Choroid plexus epithelial cell (primary cell): ENCODE data around the gene CX3CL1.

Experiments
- DNase-seq: peaks from one replicate; pipeline ENCODE4 v3.0.0-alpha.2; 2010; ENCODE audit warnings: low read depth
- H3K4me3 ChIP-seq: 2 replicates; pipeline ENCODE4 v1.5.1; 2011; ENCODE audit warnings: low read depth, mild to moderate bottlenecking, control low read depth, low read length, moderate library complexity
- TF ChIP-seq, protein P1 (sequence below): conservative IDR thresholded peaks from 2 replicates; pipeline ENCODE4 v1.5.1; 2011; ENCODE audit warnings: low read depth, mild to moderate bottlenecking, control low read depth, inconsistent platforms, low read length, moderate library complexity

Gene CX3CL1

DNA sequence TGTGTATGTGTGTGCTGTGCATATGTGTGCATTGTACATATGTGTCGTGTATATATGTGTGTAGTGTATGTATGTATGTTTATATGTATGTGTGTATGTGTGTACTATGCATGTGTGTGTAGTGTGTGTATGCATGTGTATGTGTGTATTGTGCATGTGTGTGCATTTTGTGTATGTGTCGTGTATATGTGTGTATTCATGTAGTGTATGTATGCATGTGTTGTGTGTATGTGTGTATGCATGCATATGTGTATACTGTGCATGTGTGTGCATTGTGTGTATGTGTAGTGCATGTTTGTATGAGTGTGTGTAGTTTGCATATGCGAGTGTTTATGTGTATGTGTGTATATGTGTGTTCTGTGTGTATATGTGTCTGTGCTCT lies 16.8 kb downstream of the CX3CL1 start:
- no peak for DNase-seq
- H3K4me3 ChIP-seq = no peak overlapping the region
- TF ChIP-seq, protein P1, sequence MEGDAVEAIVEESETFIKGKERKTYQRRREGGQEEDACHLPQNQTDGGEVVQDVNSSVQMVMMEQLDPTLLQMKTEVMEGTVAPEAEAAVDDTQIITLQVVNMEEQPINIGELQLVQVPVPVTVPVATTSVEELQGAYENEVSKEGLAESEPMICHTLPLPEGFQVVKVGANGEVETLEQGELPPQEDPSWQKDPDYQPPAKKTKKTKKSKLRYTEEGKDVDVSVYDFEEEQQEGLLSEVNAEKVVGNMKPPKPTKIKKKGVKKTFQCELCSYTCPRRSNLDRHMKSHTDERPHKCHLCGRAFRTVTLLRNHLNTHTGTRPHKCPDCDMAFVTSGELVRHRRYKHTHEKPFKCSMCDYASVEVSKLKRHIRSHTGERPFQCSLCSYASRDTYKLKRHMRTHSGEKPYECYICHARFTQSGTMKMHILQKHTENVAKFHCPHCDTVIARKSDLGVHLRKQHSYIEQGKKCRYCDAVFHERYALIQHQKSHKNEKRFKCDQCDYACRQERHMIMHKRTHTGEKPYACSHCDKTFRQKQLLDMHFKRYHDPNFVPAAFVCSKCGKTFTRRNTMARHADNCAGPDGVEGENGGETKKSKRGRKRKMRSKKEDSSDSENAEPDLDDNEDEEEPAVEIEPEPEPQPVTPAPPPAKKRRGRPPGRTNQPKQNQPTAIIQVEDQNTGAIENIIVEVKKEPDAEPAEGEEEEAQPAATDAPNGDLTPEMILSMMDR = no peak

DNA sequence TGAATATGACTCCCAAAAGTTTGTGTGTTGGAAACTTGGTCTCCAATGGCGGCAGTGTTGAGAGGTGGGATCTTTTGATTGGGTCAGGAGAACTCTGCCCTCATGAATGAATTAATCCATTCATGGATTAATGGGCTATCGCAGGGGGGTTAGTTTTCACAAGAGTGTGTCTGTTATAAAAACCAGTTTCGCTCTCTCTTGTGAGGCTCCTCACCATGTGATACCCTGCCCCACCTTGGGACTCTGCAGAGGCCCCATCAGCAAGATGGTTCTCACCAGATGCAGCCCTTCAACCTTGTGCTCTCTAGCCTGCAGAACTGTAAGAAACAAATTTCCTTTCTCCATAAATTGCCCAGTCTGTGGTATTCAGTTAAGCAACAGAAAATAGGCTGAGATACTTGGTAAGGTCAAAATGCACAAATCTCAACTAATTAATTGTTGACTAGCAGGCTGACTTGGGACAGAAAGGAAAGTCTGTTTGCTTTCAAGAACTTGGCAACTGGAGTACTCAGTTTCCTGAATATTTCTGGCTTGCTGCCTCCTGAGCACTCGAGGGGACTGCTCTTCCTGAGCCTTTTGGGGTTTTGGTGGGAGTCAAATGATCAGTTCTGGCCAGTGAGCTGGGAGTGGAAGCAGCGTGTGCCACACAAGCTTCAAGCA lies 18.5 kb downstream of the CX3CL1 start:
- TF ChIP-seq, protein P1 = no peak
- DNase-seq = no peak
- H3K4me3 ChIP-seq = no peak overlapping the region

DNA sequence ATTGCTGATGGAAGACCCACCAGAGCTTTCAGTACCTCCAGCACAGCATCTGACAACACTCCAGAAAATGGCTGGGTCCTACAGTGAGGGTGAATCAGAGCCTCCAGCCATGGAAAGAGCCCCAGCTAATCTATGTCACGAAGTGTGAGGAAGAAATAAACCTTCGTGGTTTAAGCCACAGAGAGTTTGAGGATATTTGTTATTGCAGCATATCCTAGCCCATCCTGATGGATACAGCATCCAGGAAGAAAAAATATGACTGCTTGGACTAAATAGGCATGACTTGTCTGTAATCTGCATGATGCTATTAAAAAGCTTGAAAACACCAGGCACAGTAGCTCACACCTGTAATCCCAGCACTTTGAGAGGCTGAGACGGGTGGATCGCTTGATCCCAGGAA lies 19.0 kb downstream of the CX3CL1 start:
- DNase-seq = no peak
- H3K4me3 ChIP-seq = no peak overlapping the region
- TF ChIP-seq, protein P1 = no peak

DNA sequence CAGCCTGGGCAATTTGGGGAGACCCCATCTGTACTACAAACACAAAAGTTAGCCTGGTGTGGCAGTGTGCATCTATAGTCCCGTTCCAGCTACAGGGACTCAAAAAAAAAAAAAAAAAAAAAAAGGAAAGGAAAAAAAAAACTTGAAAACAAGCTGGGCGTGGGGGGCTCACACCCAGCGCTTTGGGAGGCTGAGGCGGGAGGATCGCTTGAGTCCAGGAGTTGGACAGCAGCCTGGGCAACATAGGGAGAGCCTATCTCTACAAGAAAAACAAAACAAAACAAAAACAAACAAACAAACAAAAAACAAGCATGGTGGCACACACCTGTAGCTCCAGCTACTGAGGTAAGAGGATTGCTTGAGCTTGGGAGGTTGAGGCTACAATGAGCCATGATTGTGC lies 19.4 kb downstream of the CX3CL1 start:
- no peak for DNase-seq
- TF ChIP-seq, protein P1 = no peak
- H3K4me3 ChIP-seq = no peak overlapping the region

DNA sequence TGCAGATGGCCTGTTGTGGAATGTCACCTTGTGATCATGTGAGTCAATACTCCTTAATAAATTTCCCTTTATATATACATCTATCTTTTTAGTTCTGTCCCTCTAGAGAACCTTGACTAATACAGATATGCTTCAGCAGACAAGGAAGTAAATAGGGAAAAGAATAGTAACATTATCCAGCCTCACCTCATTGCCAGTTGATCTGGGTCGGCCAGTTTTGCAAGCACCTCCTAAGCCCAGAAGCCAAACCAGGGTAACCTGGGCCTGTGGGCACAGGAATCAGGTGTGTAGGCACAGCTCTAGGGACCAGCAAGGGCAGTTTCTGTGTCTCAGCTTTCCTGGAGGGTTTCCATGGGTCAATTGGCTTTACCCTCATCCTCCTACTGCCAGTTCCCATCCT lies 20.4 kb downstream of the CX3CL1 start:
- no peak for DNase-seq
- TF ChIP-seq, protein P1 = no peak
- no peak overlapping the region for H3K4me3 ChIP-seq

DNA sequence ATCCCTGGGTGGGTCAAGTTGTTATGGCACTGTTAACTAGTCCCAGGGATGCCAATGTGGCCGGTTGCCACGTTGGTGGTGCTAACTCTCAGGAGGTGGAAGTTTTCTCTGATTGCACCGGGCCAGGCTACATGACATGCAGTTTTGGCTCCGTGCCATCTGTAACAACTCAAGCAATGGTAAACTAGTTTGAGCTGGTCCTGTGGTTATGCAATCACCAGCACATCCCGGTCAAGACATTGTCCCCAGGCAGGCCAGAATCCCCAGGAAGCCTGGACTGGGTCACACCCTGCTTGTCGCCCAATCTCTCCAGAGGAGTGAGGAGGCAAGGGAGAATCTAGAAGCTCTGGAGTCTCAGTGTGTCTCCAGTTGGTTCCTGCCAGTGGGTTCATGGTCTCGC lies 22.2 kb downstream of the CX3CL1 start:
- TF ChIP-seq, protein P1 = no peak
- peak; percentile 46 for DNase-seq
- H3K4me3 ChIP-seq = no peak overlapping the region

DNA sequence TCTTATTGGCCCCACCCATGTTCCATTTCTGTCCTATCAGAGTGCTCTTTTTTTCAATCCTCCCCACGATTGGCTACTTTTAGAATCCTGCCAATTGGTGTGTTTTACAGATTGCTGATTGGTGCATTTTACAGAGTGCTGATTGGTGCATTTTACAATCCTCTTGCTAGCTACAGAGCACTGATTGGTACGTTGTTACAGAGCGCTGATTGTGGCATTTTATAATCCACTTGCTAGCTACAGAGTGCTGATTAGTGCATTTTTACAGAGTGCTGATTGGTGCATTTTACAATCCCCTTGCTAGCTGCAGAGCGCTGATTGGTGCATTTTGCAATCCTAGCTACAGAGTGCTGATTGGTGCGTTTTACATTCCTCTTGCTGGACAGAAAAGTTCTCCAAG lies 22.7 kb downstream of the CX3CL1 start:
- DNase-seq = no peak

More for the DNA sequence above, 22.7 kb downstream of the CX3CL1 start:
- H3K4me3 ChIP-seq = no peak overlapping the region
- TF ChIP-seq, protein P1 = no peak
